HG02943 (cell line): ENCODE data around the gene JARID2.
A peak's percentile ranks its signal among the peaks of the same experiment; 100 is the strongest.
"Not testable (repeated sequence)": the region's sequence is repeated elsewhere in the genome, so short reads cannot be mapped to it uniquely, and the experiment has no call there.

ENCODE experiments used
- ATAC-seq: cut with Tn5 transposase; IDR thresholded peaks from one replicate; pipeline ENCODE4 v1.9.1; 2021; ENCODE audit warnings: mild to moderate bottlenecking, low read depth, moderate library complexity; ENCODE audit not compliant: unreplicated experiment

The JARID2 gene

GRCh38 chr6:15409301-15410125 is 163.6 kb downstream of the JARID2 start:
- ATAC-seq = no peak

DNA sequence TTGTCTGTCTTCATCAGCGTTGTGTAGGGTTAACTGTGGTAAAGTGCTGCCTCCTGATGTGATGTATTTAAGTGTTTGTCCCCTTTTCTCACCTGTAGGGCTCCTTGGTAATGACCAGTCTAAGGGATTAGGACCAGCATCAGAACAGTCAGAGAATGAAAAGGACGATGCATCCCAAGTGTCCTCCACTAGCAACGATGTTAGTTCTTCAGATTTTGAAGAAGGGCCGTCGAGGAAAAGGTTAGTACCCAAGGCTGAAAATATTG is 164.2 kb downstream of the JARID2 start:
- no peak for ATAC-seq

GRCh38 chr6:15410752-15411151 is 164.9 kb downstream of the JARID2 start:
- no peak for ATAC-seq

- ATAC-seq = no peak
Observed at GRCh38 chr6:15411766-15412165, 165.9 kb downstream of the JARID2 start.

DNA sequence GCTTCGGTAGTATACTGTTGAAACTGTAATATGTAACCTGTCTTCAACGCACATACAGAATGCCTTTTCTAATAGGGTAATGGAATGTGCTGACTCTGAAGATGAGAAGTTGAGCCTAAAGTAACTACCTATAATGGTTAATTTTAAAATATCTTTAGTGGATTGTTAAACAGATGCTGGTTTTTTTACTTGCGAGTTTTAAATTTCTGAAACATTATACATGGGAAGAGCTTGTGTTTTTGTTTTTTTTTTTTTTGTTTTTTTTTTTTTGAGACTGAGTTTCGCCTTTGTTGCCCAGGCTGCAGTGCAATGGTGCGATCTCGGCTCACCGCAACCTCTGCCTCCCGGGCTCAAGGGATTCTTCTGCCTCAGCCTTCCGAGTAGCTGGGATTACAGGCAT is 166.9 kb downstream of the JARID2 start:
- ATAC-seq = no peak

GRCh38 chr6:15413466-15414234 is 167.8 kb downstream of the JARID2 start:
- no peak for ATAC-seq

- no peak for ATAC-seq
Observed at GRCh38 chr6:15414235-15414612, 168.4 kb downstream of the JARID2 start.

- not testable (repeated sequence) for ATAC-seq
Observed at GRCh38 chr6:15415622-15416021, 169.8 kb downstream of the JARID2 start.

DNA sequence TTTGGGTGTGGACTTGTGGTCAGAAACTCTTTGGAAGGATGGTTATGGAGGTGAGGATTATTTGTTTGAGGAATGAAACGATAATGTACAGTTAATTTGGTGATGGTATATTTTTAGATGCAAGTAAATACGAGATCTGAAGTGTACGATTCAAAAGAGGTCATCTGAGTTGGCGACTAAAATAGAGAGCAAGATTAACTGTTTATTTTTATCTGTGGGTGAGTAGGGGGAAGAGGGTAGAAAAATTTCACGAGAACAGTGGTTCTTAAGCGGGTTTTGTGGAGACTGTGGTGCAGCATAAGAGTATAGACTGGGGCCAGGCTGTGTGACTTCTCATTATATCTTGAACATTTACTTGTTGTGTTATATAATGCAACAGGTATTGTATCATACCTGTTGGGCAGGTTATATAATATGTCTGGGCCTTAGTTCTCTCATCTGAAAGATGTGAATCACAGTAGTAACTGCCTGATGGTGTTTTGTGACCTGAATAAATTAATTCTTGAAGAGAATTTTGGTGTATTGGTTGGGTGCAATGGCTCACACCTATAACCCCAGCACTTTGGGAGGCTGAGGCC is 171.2 kb downstream of the JARID2 start:
- no peak for ATAC-seq

GRCh38 chr6:15417811-15418210 is 171.9 kb downstream of the JARID2 start:
- no peak for ATAC-seq

- ATAC-seq = no peak
Observed at GRCh38 chr6:15419493-15419892, 173.6 kb downstream of the JARID2 start.

GRCh38 chr6:15420959-15421438 is 175.1 kb downstream of the JARID2 start:
- peak; percentile 75 for ATAC-seq

DNA sequence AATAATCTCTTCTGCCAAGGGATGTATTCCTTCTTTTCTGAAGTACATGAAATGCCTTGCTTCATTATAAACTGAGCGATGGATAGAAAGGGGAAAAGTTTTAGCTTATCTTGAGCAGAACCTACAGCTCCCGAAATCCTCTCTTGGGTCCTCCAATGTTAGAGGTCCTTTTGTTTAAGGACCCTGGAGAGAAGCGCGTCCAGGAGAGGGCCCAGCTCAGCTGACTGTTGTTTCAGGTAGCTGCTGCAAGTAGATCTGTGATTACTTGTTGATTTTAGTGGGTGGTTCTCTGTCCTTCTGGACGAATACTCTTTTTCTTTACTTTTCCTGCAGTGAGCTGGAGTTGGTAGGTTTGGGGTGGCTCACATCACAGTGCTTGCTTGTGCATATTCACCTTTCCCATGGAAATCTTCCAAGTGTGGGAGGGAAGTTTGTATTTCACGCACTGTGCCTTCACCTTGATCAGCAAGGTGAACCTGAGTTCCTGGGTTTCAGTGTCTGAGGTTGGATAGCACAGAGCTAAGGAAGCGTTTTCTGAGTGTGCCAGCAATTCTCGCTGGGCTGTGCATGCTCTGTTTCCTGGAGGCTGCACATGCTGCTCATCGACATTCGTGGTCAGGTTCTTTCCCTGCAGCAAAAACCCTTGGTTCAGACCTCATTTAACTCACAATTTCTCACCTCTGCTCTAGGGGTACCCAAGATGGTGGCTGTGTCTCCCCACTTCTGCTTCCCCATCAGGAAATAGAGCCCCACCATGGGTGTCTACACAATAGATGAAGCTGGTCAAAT is 176.3 kb downstream of the JARID2 start:
- ATAC-seq = no peak

DNA sequence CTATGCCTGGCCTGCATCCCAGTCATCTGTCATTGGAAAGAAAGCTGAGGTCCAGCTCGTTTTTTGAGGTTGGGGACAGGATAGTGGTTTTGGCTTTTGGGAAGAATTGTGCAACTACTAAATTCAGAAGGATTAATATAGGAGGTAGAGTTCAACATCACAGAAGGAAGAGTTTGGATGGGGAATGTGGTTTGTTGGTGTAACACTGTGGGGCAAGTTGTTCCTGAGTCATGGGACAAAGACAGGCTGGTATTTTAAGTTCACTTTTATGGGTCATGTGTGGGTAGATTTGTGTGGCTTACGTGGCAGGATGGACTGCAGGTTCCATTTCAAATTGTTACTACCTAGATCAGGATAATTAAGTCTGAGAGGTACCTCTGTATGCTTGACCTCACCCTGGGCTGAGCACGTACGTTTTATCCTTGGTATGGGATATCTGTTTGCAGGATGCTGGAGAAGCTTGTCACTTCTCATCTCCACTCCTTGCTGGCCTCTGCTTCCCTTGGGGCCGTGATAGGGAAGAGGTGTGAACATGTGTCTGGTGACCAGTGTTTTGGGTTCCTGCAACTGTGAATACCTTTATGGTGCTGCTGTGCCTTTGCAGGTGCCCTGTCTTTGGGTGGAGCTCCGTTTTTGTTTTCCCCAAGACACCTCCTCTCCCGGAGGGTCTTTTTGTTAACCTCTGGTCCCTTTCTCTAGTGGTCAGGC is 177.6 kb downstream of the JARID2 start:
- no peak for ATAC-seq

- ATAC-seq = no peak
Observed at GRCh38 chr6:15425947-15426346, 180.1 kb downstream of the JARID2 start.

- ATAC-seq = no peak
Observed at GRCh38 chr6:15426395-15426794, 180.5 kb downstream of the JARID2 start.

DNA sequence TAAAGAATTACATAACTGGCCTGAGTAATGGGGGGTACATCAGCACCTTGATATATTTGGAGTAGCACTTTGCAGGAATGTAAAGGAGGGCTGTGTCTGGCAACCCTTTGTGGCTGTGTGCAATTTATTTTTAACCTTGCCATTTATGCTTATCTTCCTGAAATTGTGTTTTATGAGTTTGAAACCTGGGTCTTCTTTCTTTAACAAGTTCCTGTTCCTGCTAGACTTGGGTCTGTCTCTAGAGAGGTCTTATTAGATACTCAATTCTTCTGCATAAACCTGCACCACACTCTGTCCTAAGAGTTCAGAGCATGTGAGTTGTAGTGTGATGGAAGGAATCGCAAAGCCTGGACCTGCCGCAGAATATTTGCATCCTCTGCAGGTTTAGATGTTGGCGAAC is 181.0 kb downstream of the JARID2 start:
- ATAC-seq = no peak

GRCh38 chr6:15427331-15428070 is 181.6 kb downstream of the JARID2 start:
- ATAC-seq = no peak
